GM18508 (cell line): ENCODE data around the gene UTS2R.
"Not testable (repeated sequence)": the region's sequence is repeated elsewhere in the genome, so short reads cannot be mapped to it uniquely, and the experiment has no call there.

Experiments used
- ATAC-seq: cut with Tn5 transposase; IDR thresholded peaks from one replicate; pipeline ENCODE4 v1.9.1; 2021; ENCODE audit warnings: moderate number of reproducible peaks; ENCODE audit not compliant: insufficient read depth, unreplicated experiment

The UTS2R gene

GRCh38 chr17:82403662-82404660 is 32.4 kb downstream of the UTS2R start:
- no peak for ATAC-seq

GRCh38 chr17:82405051-82405450 is 33.5 kb downstream of the UTS2R start:
- ATAC-seq: no peak

- no peak for ATAC-seq
Measured at GRCh38 chr17:82406131-82406671, 34.6 kb downstream of the UTS2R start.

GRCh38 chr17:82407255-82407654 is 35.7 kb downstream of the UTS2R start:
- ATAC-seq: no peak

- ATAC-seq: no peak
Measured at GRCh38 chr17:82408288-82408937, 36.8 kb downstream of the UTS2R start.

- ATAC-seq: no peak
Measured at GRCh38 chr17:82408938-82409318, 37.4 kb downstream of the UTS2R start.

GRCh38 chr17:82410014-82410716 is 38.6 kb downstream of the UTS2R start:
- ATAC-seq: no peak

GRCh38 chr17:82411396-82412053 is 40.0 kb downstream of the UTS2R start:
- no peak for ATAC-seq

GRCh38 chr17:82412081-82412480 is 40.5 kb downstream of the UTS2R start:
- not testable (repeated sequence) for ATAC-seq

GRCh38 chr17:82412535-82413520 is 41.3 kb downstream of the UTS2R start:
- ATAC-seq: no peak

- ATAC-seq: no peak
Measured at GRCh38 chr17:82414548-82415281, 43.1 kb downstream of the UTS2R start.

GRCh38 chr17:82415336-82415735 is 43.8 kb downstream of the UTS2R start:
- no peak for ATAC-seq

- no peak for ATAC-seq
Measured at GRCh38 chr17:82415786-82416185, 44.2 kb downstream of the UTS2R start.

GRCh38 chr17:82416264-82416663 is 44.7 kb downstream of the UTS2R start:
- ATAC-seq: no peak

- ATAC-seq: no peak
Measured at GRCh38 chr17:82416771-82417170, 45.2 kb downstream of the UTS2R start.

- ATAC-seq: no peak
Measured at GRCh38 chr17:82418001-82418986, 46.7 kb downstream of the UTS2R start, which contains the start of the genes HEXD and OGFOD3. Gene HEXD (plus strand): TSS chr17:82418347. CDS start chr17:82419800, 1,453 bp downstream. Gene OGFOD3 (minus strand): TSS chr17:82418586. CDS start chr17:82418485, 101 bp downstream.

GRCh38 chr17:82419540-82419939 is 48.0 kb downstream of the UTS2R start:
- ATAC-seq: no peak
